ENCODE data around the gene TRAF5. TPM values are rescaled to one million over a fixed set of nuclear protein-coding genes. Genes with fewer than 3 reads are reported as not detected.

TRAF5 gene
- polyA plus RNA-seq, 10 donors, result 13.5 to 44.5 (median 20.6) TPM

DNA sequence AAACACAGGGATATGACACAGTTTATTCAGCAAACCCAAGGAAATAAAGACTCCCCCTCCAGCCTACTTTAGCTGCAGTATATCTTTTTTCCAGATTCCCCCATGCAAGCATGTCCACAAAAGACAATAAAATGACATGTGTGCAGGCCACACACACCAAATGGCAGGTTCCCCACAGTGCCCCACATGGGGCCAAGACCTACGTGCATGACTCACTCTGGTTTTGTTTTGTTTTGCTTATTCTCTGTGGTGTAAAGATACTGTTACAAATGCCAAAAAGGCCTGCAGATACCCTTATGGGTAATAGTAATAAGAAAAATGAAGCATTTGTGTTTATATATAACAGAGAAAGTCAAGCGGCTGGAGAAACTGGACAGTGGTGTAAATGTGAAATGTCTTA, 93.8 kb downstream of the TRAF5 start:
- no peak for DNase-seq

DNA sequence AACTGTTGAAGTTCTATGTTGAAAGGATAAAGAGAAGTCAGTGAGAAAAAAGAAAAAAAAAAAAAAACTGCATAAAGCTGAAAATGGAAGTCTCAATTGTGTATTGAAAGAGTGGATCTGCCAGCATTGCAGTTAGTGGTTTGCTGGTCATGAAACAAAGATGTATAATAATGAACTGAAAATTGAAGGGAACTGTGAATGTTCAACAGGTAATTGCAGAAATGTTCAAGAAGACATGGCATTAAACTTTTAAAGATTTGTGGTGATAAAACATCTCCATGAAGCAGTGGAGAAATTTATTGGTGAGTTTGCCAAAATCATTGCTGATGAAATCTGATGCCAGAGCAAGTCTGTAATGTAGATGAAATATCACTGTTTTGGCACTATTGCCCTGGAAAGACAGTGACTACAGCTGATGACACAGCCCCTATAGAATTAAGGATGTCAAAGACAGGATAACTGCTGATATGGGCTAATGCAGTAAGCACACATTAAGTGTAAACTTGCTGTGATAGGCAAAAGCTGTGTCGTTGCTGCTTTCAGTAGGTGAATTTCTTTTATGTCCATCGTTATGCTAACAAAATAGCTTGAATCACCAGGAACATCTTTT, 94.3 kb downstream of the TRAF5 start:
- DNase-seq, result peak in 1 of 3 donors; percentile 9

DNA sequence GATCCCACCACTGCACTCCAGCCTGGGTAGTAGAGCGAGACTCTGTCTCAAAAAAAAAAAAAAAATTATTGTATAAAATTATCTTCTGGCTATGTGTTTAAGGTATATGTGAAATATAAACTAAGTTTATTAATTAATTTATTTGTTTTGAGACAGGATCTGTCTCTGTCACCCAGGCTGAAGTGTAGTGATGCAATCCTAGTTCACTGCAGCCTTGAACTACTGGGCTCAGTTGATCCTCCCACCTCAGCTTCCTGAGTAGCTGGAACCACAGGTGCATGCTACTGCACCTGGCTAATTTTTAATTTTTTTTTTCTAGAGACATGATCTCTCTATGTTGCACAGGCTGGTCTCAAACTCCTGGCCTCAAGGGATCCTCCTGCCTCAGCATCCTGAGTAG, 97.4 kb downstream of the TRAF5 start:
- DNase-seq, result no peak

Other genes with a start within 250 kb of the TRAF5 start
- under 1 TPM; 0.25 to 0.82 (median 0.37) TPM for gene KCNH1, start 192.7 kb upstream of the TRAF5 start, polyA plus RNA-seq (ENCODE audit: insufficient read length in 10 of 10)
- 10 to 100 TPM; 33.9 to 63.4 (median 46.2) TPM for gene RCOR3, start 67.5 kb upstream of the TRAF5 start, polyA plus RNA-seq (ENCODE audit: insufficient read length in 10 of 10)
- 1 to 10 TPM in 6 of 10 donors, under 1 TPM in 4; 0.43 to 2.0 (median 1.2) TPM for gene RD3, start 165.3 kb downstream of the TRAF5 start, polyA plus RNA-seq (ENCODE audit: insufficient read length in 10 of 10)